SK-N-MC (cell line): ENCODE measurements around the gene TBC1D3E.
"Not testable (repeated sequence)": the region's sequence is repeated elsewhere in the genome, so short reads cannot be mapped to it uniquely, and the experiment has no call there.

Experiments used
- EZH2 ChIP-seq: fragments of 200-600 bp; sonication (generic); IDR thresholded peaks from one replicate; pipeline ENCODE4 v1.6.1; 2017; ENCODE audit warnings: antibody characterized with exemption
- FOXP2 ChIP-seq: optimal IDR thresholded peaks from 2 replicates; pipeline ENCODE3; 2011; ENCODE audit warnings: mild to moderate bottlenecking, moderate library complexity; ENCODE audit not compliant: insufficient read depth; ENCODE audit errors: extremely low read length, control extremely low read depth
- POLR2AphosphoS5 ChIP-seq: IDR thresholded peaks from 2 replicates; pipeline ENCODE4 v1.6.1; 2012; ENCODE audit warnings: mild to moderate bottlenecking, low read depth, low read length, borderline replicate concordance

DNA sequence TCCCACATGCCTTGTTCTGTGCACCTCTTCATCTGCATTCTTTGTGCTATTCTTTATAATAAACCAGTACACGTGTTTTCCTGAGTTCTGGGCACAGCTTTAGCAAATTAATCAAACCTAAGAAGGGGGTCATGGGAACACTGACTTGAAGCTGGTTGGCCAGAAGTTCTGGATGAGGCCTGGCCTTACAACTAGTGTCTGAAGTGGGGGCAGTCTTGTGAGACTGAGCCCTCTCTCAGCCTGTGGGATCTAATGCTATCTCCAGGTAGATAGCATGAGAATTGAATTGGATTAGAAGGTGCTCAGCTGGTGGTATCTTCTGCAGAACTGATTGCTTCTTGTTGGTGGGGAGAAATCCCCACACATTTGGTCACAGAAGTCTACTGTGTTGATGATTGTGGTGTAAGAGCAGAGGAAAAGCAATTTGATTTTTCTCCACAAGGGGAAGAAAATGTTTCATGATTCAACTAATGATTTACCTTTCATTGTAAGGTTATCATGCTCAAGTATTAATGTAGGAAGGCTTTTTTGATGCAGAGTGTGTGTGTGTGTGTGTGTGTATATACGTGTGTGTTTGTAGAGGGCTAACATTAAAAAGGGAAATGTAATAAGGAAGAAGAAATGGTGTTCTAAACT lies 33.6 kb upstream of the TBC1D3E start:
- not testable (repeated sequence) for TF ChIP-seq EZH2, POLR2AphosphoS5, FOXP2
